Mesenchymal stem cell (in vitro differentiated cells and primary cell): ENCODE results near the gene MPP3.

Experiments used
- DNase-seq: peaks from one replicate; pipeline ENCODE4 v3.0.0-alpha.2; 2013
- H2AFZ ChIP-seq: one replicate; pipeline ENCODE4 v1.6.1; 2013; ENCODE audit warnings: low read depth, mild to moderate bottlenecking, control low read depth, inconsistent platforms, low read length, moderate library complexity
- H2AK5ac ChIP-seq: 2 replicates; pipeline ENCODE4 v1.6.1; 2013; ENCODE audit warnings: low read length, moderate library complexity, mild to moderate bottlenecking, inconsistent platforms; ENCODE audit not compliant: severe bottlenecking
- H2BK120ac ChIP-seq: one replicate; pipeline ENCODE4 v1.6.1; 2013; ENCODE audit warnings: low read depth, mild to moderate bottlenecking, inconsistent platforms, low read length, moderate library complexity
- H2BK12ac ChIP-seq, 2 experiments: one replicate each; pipeline ENCODE4 v1.6.1; 2013; ENCODE audit warnings: inconsistent platforms in 2 of 2, low read length in 2 of 2, mild to moderate bottlenecking in 2 of 2, moderate library complexity in 2 of 2, control low read depth in 1 of 2
- H2BK15ac ChIP-seq: one replicate; pipeline ENCODE4 v1.6.1; 2013; ENCODE audit warnings: mild to moderate bottlenecking, low read depth, inconsistent platforms; ENCODE audit not compliant: poor library complexity, severe bottlenecking
- H2BK5ac ChIP-seq: 2 replicates; pipeline ENCODE4 v1.6.1; 2013; ENCODE audit warnings: low read depth, mild to moderate bottlenecking, low read length, control low read depth, inconsistent platforms; ENCODE audit not compliant: poor library complexity, severe bottlenecking
- H3K14ac ChIP-seq, 2 experiments: one replicate each; pipeline ENCODE4 v1.6.1; 2013; ENCODE audit warnings: inconsistent platforms in 2 of 2, low read length in 2 of 2, control low read depth in 1 of 2, mild to moderate bottlenecking in 1 of 2, moderate library complexity in 1 of 2
- H3K18ac ChIP-seq, 2 experiments: one replicate each; pipeline ENCODE4 v1.6.1; 2013; ENCODE audit warnings: inconsistent platforms in 2 of 2, low read length in 2 of 2, control low read depth in 1 of 2, low read depth in 1 of 2, mild to moderate bottlenecking in 1 of 2
- H3K23ac ChIP-seq, 2 experiments: one replicate each; pipeline ENCODE4 v1.6.1; 2013; ENCODE audit warnings: inconsistent platforms in 2 of 2, low read length in 2 of 2, mild to moderate bottlenecking in 2 of 2, moderate library complexity in 2 of 2, control low read depth in 1 of 2
- H3K27ac ChIP-seq: 2 replicates; pipeline ENCODE4 v1.5.1; 2013; ENCODE audit warnings: mild to moderate bottlenecking, moderate library complexity, low read length, control low read depth, inconsistent platforms; ENCODE audit not compliant: poor library complexity, severe bottlenecking
- H3K27me3 ChIP-seq, 2 experiments: 2 replicates each; pipeline versions ENCODE4 v1.6.1 to v1.7.0; 2013; ENCODE audit warnings: low read length in 2 of 2, mild to moderate bottlenecking in 2 of 2, moderate library complexity in 2 of 2, control low read depth in 1 of 2, inconsistent platforms in 1 of 2; ENCODE audit not compliant: control insufficient read depth in 1 of 2, insufficient read depth in 1 of 2
- H3K36me3 ChIP-seq, 2 experiments: 2 replicates each; pipeline versions ENCODE4 v1.6.1 to v1.7.0; 2013; ENCODE audit warnings: low read length in 2 of 2, control low read depth in 1 of 2, inconsistent platforms in 1 of 2, low read depth in 1 of 2, mild to moderate bottlenecking in 1 of 2; ENCODE audit not compliant: insufficient read depth in 2 of 2, control insufficient read depth in 1 of 2
- H3K4ac ChIP-seq, 2 experiments: one replicate each; pipeline ENCODE4 v1.6.1; 2013; ENCODE audit warnings: inconsistent platforms in 2 of 2, low read length in 2 of 2, mild to moderate bottlenecking in 2 of 2, moderate library complexity in 2 of 2, control low read depth in 1 of 2, low read depth in 1 of 2
- H3K4me1 ChIP-seq: 2 replicates; pipeline ENCODE4 v1.6.1; 2013; ENCODE audit warnings: low read depth, low read length, control low read depth; ENCODE audit not compliant: control insufficient read depth, insufficient read depth
- H3K4me2 ChIP-seq: 2 replicates; pipeline ENCODE4 v1.6.1; 2013; ENCODE audit warnings: low read length, mild to moderate bottlenecking, inconsistent platforms; ENCODE audit not compliant: poor library complexity, severe bottlenecking
- H3K4me3 ChIP-seq, 2 experiments: 2 replicates each; pipeline versions ENCODE4 v1.5.1 to v1.7.0; 2013; ENCODE audit warnings: low read length in 2 of 2, mild to moderate bottlenecking in 2 of 2, control low read depth in 1 of 2, low read depth in 1 of 2; ENCODE audit not compliant: insufficient read depth in 1 of 2
- H3K79me1 ChIP-seq: replicated peaks from 2 replicates; pipeline ENCODE4 v1.6.1; 2013; ENCODE audit warnings: mild to moderate bottlenecking, control low read depth, low read length, inconsistent platforms; ENCODE audit not compliant: poor library complexity, severe bottlenecking
- H3K9ac ChIP-seq: 2 replicates; pipeline ENCODE4 v1.7.0; 2013; ENCODE audit warnings: mild to moderate bottlenecking, low read length, moderate library complexity
- H3K9me3 ChIP-seq: 2 replicates; pipeline ENCODE4 v1.7.0; 2013; ENCODE audit warnings: mild to moderate bottlenecking, low read length; ENCODE audit not compliant: control insufficient read depth
- H4K8ac ChIP-seq: one replicate; pipeline ENCODE4 v1.6.1; 2013; ENCODE audit warnings: inconsistent platforms, mild to moderate bottlenecking, low read length, moderate library complexity
- H4K91ac ChIP-seq: one replicate; pipeline ENCODE4 v1.6.1; 2013; ENCODE audit warnings: mild to moderate bottlenecking, low read length, inconsistent platforms
- WGBS: methylation state at CpG from one replicate; pipeline ENCODE4 v1.1.7; 2013; ENCODE audit warnings: mixed read lengths; 5-methylcytosine and 5-hydroxymethylcytosine counted together

MPP3 gene

DNA sequence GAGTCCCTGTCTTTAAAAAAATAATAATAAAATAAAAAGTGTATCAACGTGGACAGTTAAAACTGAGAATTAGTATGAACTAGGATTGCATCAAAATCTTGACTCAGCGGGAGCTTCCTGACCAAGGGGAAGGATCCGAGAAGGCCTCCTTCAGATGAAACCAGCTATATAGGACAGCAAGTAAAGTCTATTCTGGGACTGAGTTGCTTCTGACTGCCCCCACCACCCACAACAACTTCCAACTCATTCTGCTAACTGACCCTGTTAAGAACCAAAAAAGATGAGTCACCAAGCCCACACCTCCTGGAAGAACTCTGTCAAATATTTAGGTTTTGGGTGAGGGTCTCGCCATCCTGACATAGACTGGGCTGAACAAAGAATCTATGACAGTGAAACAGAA lies 24.9 kb downstream of the MPP3 start:
- no peaks in the 10 kb centered on the region for H3K79me1 ChIP-seq
- H4K8ac ChIP-seq: no peak overlapping the region
- no peak overlapping the region for H4K91ac ChIP-seq
- no peak overlapping the region for H2BK5ac ChIP-seq
- H3K4me2 ChIP-seq: no peak overlapping the region
- no peak overlapping the region for H2BK12ac ChIP-seq
- DNase-seq: no peak
- H2BK120ac ChIP-seq: no peak overlapping the region
- H3K23ac ChIP-seq: no peak overlapping the region
- H3K4me1 ChIP-seq: peaks cover 2% of the 10 kb centered on the region
- 100% methylated on average over 2 of the region's 4 CpGs for WGBS
- no peak overlapping the region for H3K4me3 ChIP-seq
- no peak overlapping the region for H3K14ac ChIP-seq
- no peaks in the 10 kb centered on the region for H3K9me3 ChIP-seq
- H3K18ac ChIP-seq: no peak overlapping the region
- H3K27ac ChIP-seq: no peak overlapping the region
- no peak overlapping the region for H3K9ac ChIP-seq
- no peak overlapping the region for H3K4ac ChIP-seq
- H3K27me3 ChIP-seq: no peaks in the 10 kb centered on the region
- H2BK15ac ChIP-seq: no peak overlapping the region
- peaks cover 13 to 88% of the 10 kb centered on the region in 2 experiments for H3K36me3 ChIP-seq
- no peak overlapping the region for H2AK5ac ChIP-seq
- H2AFZ ChIP-seq: no peak overlapping the region

DNA sequence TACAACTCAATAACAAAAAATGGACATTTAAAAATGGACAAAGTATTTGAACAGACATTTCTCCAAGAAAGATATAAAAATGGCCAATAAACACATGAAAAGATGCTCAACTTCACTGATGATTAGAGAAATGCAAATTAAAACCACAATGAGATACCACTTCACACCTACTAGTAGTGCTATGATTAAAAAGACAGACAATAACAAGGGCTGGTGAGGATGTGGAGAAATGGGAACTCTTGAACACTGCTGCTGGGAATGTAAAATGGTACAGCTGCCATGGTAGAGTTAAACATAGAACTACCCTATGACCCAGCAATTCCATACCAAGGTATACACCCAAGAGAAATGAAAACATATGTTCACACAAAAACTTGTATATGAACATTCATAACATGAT lies 27.8 kb downstream of the MPP3 start:
- H3K9me3 ChIP-seq: no peaks in the 10 kb centered on the region
- no peak overlapping the region for H3K14ac ChIP-seq
- no peak overlapping the region for H3K27ac ChIP-seq
- no peak overlapping the region for H2BK15ac ChIP-seq
- no peak overlapping the region for H3K4me3 ChIP-seq
- H3K27me3 ChIP-seq: no peaks in the 10 kb centered on the region
- no peak overlapping the region for H2BK120ac ChIP-seq
- no peak overlapping the region for H3K23ac ChIP-seq
- no peak overlapping the region for H2BK12ac ChIP-seq
- H4K8ac ChIP-seq: no peak overlapping the region
- no peak overlapping the region for H3K4me2 ChIP-seq
- H3K4me1 ChIP-seq: no peaks in the 10 kb centered on the region
- H2BK5ac ChIP-seq: no peak overlapping the region
- no peak overlapping the region for H2AK5ac ChIP-seq
- DNase-seq: no peak
- H4K91ac ChIP-seq: no peak overlapping the region
- no peak overlapping the region for H3K18ac ChIP-seq
- no peaks in the 10 kb centered on the region for H3K79me1 ChIP-seq
- H2AFZ ChIP-seq: no peak overlapping the region
- no peak overlapping the region for H3K9ac ChIP-seq
- peaks cover 12 to 89% of the 10 kb centered on the region in 2 experiments for H3K36me3 ChIP-seq
- no peak overlapping the region for H3K4ac ChIP-seq

DNA sequence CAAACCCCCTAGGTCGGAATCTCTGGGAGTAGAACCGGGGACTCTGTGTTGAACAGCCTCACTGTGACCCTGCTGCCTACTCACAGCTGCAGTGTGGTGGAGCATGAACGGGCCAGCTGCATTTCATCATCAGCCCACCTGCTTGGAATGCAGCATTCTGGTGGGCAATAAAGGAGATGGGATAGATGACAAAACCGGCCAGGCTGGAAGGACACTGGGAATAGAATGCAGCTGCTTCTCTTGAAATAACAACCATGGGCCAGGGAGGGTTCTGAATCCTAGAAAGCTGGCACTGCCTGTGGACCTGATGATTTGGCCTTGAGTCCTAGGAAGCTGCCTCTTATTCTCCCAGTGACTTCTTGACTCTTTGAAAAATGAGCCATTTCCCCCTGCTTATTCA lies 29.2 kb downstream of the MPP3 start:
- no peaks in the 10 kb centered on the region for H3K27me3 ChIP-seq
- no peak overlapping the region for H3K9ac ChIP-seq
- H3K4me3 ChIP-seq: no peak overlapping the region
- H4K8ac ChIP-seq: no peak overlapping the region
- no peaks in the 10 kb centered on the region for H3K9me3 ChIP-seq
- H2BK120ac ChIP-seq: no peak overlapping the region
- H2BK12ac ChIP-seq: no peak overlapping the region
- no peak overlapping the region for H2BK15ac ChIP-seq
- H3K36me3 ChIP-seq: peaks cover 12 to 81% of the 10 kb centered on the region in 2 experiments
- H3K14ac ChIP-seq: no peak overlapping the region
- no peak overlapping the region for H3K4ac ChIP-seq
- H2AFZ ChIP-seq: no peak overlapping the region
- no peak overlapping the region for H3K27ac ChIP-seq
- 62% methylated on average over 4 of the region's 4 CpGs for WGBS
- no peak overlapping the region for H3K18ac ChIP-seq
- H4K91ac ChIP-seq: no peak overlapping the region
- no peak overlapping the region for H3K4me2 ChIP-seq
- H3K4me1 ChIP-seq: no peaks in the 10 kb centered on the region
- DNase-seq: no peak
- no peaks in the 10 kb centered on the region for H3K79me1 ChIP-seq
- H2AK5ac ChIP-seq: no peak overlapping the region
- no peak overlapping the region for H2BK5ac ChIP-seq
- H3K23ac ChIP-seq: no peak overlapping the region

DNA sequence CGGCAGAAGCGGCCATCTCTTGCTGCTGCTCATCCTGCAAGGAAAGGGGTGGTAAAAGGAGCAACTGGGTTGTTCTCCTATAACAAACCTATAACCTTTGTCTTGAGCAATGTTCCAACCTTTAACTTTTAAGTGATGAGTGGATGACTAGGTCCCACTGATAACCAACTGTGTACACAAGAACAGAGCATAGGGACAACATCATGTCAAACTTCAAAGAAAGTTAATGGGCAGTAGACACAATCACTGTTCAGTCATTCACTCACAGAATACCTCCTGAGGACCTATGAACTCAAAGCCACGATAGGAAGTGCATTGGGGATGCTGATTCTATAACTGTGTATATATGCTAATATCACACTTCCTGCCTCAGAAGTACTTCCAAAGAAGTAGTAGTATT lies 31.1 kb downstream of the MPP3 start:
- Histone ChIP-seq H3K79me1 (no peaks in the 10 kb centered on the region), H2AFZ (no peak overlapping the region), H2BK12ac (no peak overlapping the region), H3K27me3 (no peaks in the 10 kb centered on the region), H2BK120ac (no peak overlapping the region), H3K4me3 (no peak overlapping the region), H3K14ac (no peak overlapping the region), H2BK5ac (no peak overlapping the region), H3K9me3 (no peaks in the 10 kb centered on the region), H4K8ac (no peak overlapping the region), H2AK5ac (no peak overlapping the region), H3K27ac (no peak overlapping the region), H3K4me2 (no peak overlapping the region), H4K91ac (no peak overlapping the region), H3K4ac (no peak overlapping the region), H3K18ac (no peak overlapping the region), H3K36me3 (peaks cover 9 to 64% of the 10 kb centered on the region in 2 experiments), H3K4me1 (no peaks in the 10 kb centered on the region), H3K9ac (no peak overlapping the region), H3K23ac (no peak overlapping the region), H2BK15ac (no peak overlapping the region)
- WGBS: no CpG with 5 or more reads among the region's 3 CpGs
- no peak for DNase-seq
